Neural cell (in vitro differentiated cells): ENCODE results near the gene SMARCC2. TPM values are rescaled to one million over a fixed set of nuclear protein-coding genes. Genes with fewer than 3 reads are reported as not detected.

Experiments used
- H2AFZ ChIP-seq: fragments of 200-600, 300-800 bp; sonication (generic), shearing (Covaris generic); 2 replicates; pipeline ENCODE4 v1.6.0; 2014; ENCODE audit warnings: low read depth, mild to moderate bottlenecking, antibody characterized with exemption, low read length, moderate library complexity
- H3F3A ChIP-seq: fragments of 200-600 bp; shearing (Covaris generic); 2 replicates; pipeline ENCODE4 v1.6.1; 2016; ENCODE audit warnings: mild to moderate bottlenecking, moderate library complexity, mixed read lengths, antibody characterized with exemption, low read length; ENCODE audit not compliant: insufficient read depth, poor library complexity, severe bottlenecking
- H3K27ac ChIP-seq: fragments of 200-600, 300-800 bp; sonication (generic), shearing (Covaris generic); 2 replicates; pipeline ENCODE4 v1.5.1; 2014; ENCODE audit warnings: mild to moderate bottlenecking, low read length, moderate library complexity
- H3K27me3 ChIP-seq: fragments of 300-800, 200-600 bp; sonication (generic), shearing (Covaris generic); 2 replicates; pipeline ENCODE4 v1.6.0; 2014; ENCODE audit warnings: mild to moderate bottlenecking, low read depth, low read length, moderate library complexity; ENCODE audit not compliant: insufficient read depth
- H3K36me3 ChIP-seq: fragments of 300-800, 200-600 bp; sonication (generic), shearing (Covaris generic); 2 replicates; pipeline ENCODE4 v1.5.1; 2014; ENCODE audit warnings: mild to moderate bottlenecking, antibody characterized with exemption, low read length, moderate library complexity; ENCODE audit not compliant: insufficient read depth
- H3K4me2 ChIP-seq: fragments of 300-800, 200-600 bp; sonication (generic), shearing (Covaris generic); 2 replicates; pipeline ENCODE4 v1.6.0; 2014; ENCODE audit warnings: mild to moderate bottlenecking, low read length
- H3K4me3 ChIP-seq: fragments of 300-800, 200-600 bp; sonication (generic), shearing (Covaris generic); 2 replicates; pipeline ENCODE4 v1.5.1; 2014; ENCODE audit warnings: mild to moderate bottlenecking, low read length, moderate library complexity
- H3K79me2 ChIP-seq: fragments of 200-600 bp; shearing (Covaris generic); replicated peaks from 2 replicates; pipeline ENCODE4 v1.6.0; 2014; ENCODE audit warnings: mild to moderate bottlenecking, low read length, moderate library complexity; ENCODE audit not compliant: insufficient read depth
- H3K9ac ChIP-seq: fragments of 300-800, 200-600 bp; sonication (generic), shearing (Covaris generic); 2 replicates; pipeline ENCODE4 v1.6.1; 2016; ENCODE audit warnings: mild to moderate bottlenecking, low read length, mixed read lengths
- H3K9me2 ChIP-seq: fragments of 200-600 bp; shearing (Covaris generic); 2 replicates; pipeline ENCODE4 v1.6.1; 2016; ENCODE audit warnings: mild to moderate bottlenecking, low read length, mixed read lengths; ENCODE audit not compliant: insufficient read depth
- H3K9me3 ChIP-seq: fragments of 200-600, 300-800 bp; sonication (generic), shearing (Covaris generic); 2 replicates; pipeline ENCODE4 v1.6.1; 2016; ENCODE audit warnings: mild to moderate bottlenecking, mixed run types, low read length, moderate library complexity, mixed read lengths
- H4K20me1 ChIP-seq: fragments of 200-600 bp; shearing (Covaris generic); 2 replicates; pipeline ENCODE4 v1.6.1; 2016; ENCODE audit warnings: mild to moderate bottlenecking, mixed run types; ENCODE audit not compliant: insufficient read depth
- CTCF ChIP-seq: fragments of 450-650 bp; IDR thresholded peaks from 2 replicates; pipeline ENCODE4 v1.5.1; 2014; ENCODE audit warnings: antibody characterized with exemption, mild to moderate bottlenecking, moderate library complexity; ENCODE audit not compliant: poor library complexity, severe bottlenecking
- EP300 ChIP-seq: fragments of 450-650 bp; conservative IDR thresholded peaks from 2 replicates; pipeline ENCODE4 v1.6.1; 2014; ENCODE audit warnings: antibody characterized with exemption, mild to moderate bottlenecking, moderate library complexity; ENCODE audit not compliant: poor library complexity, severe bottlenecking
- EZH2 ChIP-seq: fragments of 200-600, 300-800 bp; shearing (Covaris generic), sonication (generic); IDR thresholded peaks from 2 replicates; pipeline ENCODE4 v1.6.1; 2014; ENCODE audit warnings: antibody characterized with exemption, low read length, borderline replicate concordance, mild to moderate bottlenecking; ENCODE audit not compliant: insufficient read depth, poor library complexity, severe bottlenecking
- MXI1 ChIP-seq: fragments of 450-650 bp; conservative IDR thresholded peaks from 2 replicates; pipeline ENCODE4 v1.6.1; 2014; ENCODE audit warnings: antibody characterized with exemption, mild to moderate bottlenecking; ENCODE audit not compliant: poor library complexity, severe bottlenecking
- POLR2AphosphoS5 ChIP-seq: IDR thresholded peaks from 2 replicates; pipeline ENCODE4 v1.6.1; 2012
- RAD21 ChIP-seq: fragments of 450-650 bp; conservative IDR thresholded peaks from 2 replicates; pipeline ENCODE4 v1.6.1; 2014; ENCODE audit warnings: antibody characterized with exemption, mild to moderate bottlenecking, moderate library complexity
- REST ChIP-seq: IDR thresholded peaks from 2 replicates; pipeline ENCODE4 v1.6.1; 2012; ENCODE audit warnings: borderline replicate concordance
- SMC3 ChIP-seq: fragments of 450-650 bp; conservative IDR thresholded peaks from 2 replicates; pipeline ENCODE4 v1.6.1; 2014; ENCODE audit warnings: antibody characterized with exemption, mild to moderate bottlenecking, moderate library complexity; ENCODE audit not compliant: poor library complexity
- TAF1 ChIP-seq: IDR thresholded peaks from 2 replicates; pipeline ENCODE4 v1.6.1; 2012; ENCODE audit warnings: low read depth
- polyA plus RNA-seq: library from polyadenylated mRNA; depleted of rRNA; stranded (reverse); fragments of >200 nt; gene quantifications from 2 replicates; pipeline ENCODE4 v1.2.3, GENCODE V29; 2014

Gene SMARCC2
- polyA plus RNA-seq, 1 donor from 2014 or later: 85.6 TPM

- Histone ChIP-seq H3K4me3 (no peak overlapping the region), H4K20me1 (no peaks in the 10 kb centered on the region), H3K27me3 (no peaks in the 10 kb centered on the region), H3K4me2 (no peak overlapping the region), H3K9me3 (no peaks in the 10 kb centered on the region), H3K79me2 (no peaks in the 10 kb centered on the region), H3F3A (no peaks in the 10 kb centered on the region), H3K36me3 (peaks cover 15% of the 10 kb centered on the region), H3K27ac (no peak overlapping the region), H3K9me2 (no peaks in the 10 kb centered on the region), H3K9ac (no peak overlapping the region), H2AFZ (no peak overlapping the region)
- TF ChIP-seq POLR2AphosphoS5 (no peak), MXI1 (no peak), CTCF (no peak), SMC3 (no peak)
Observed at GRCh38 chr12:56178347-56178746, 10.9 kb downstream of the SMARCC2 start.

- H3K36me3 ChIP-seq: no peaks in the 10 kb centered on the region
- no peak overlapping the region for H2AFZ ChIP-seq
- H3K4me2 ChIP-seq: no peak overlapping the region
- H3K27me3 ChIP-seq: no peaks in the 10 kb centered on the region
- no peaks in the 10 kb centered on the region for H3K9me3 ChIP-seq
- no peaks in the 10 kb centered on the region for H3F3A ChIP-seq
- H3K9ac ChIP-seq: no peak overlapping the region
- TF ChIP-seq POLR2AphosphoS5 (no peak), TAF1 (no peak), SMC3 (no peak), CTCF (no peak), EP300 (no peak), EZH2 (no peak), REST (no peak), MXI1 (no peak), RAD21 (no peak)
- no peaks in the 10 kb centered on the region for H3K9me2 ChIP-seq
- H4K20me1 ChIP-seq: no peaks in the 10 kb centered on the region
- H3K4me3 ChIP-seq: no peak overlapping the region
- no peak overlapping the region for H3K27ac ChIP-seq
- no peaks in the 10 kb centered on the region for H3K79me2 ChIP-seq
Observed at GRCh38 chr12:56172839-56173238, 16.4 kb downstream of the SMARCC2 start.
